Liver (tissue), 9 donors: ENCODE data around the gene SLC2A1. TPM values are rescaled to one million over a fixed set of nuclear protein-coding genes. Genes with fewer than 3 reads are reported as not detected.

ENCODE experiments used
- DNase-seq: peaks from one replicate; pipeline ENCODE4 v3.0.0-alpha.2; 2017; ENCODE audit warnings: low spot score
- H3K27ac ChIP-seq, 2 donors: one replicate each; pipeline ENCODE4 v1.7.0; 2013; ENCODE audit warnings: inconsistent platforms in 2 of 2, low read length in 2 of 2, control low read depth in 1 of 2, low read depth in 1 of 2, mild to moderate bottlenecking in 1 of 2
- H3K27me3 ChIP-seq, 4 donors: one replicate each; pipeline versions ENCODE4 v1.6.1 to v1.7.0; 2013; ENCODE audit warnings: low read length in 3 of 4, inconsistent platforms in 1 of 4, mild to moderate bottlenecking in 1 of 4, moderate library complexity in 1 of 4; ENCODE audit not compliant: control insufficient read depth in 4 of 4, insufficient read depth in 4 of 4
- H3K36me3 ChIP-seq, 4 donors: one replicate each; pipeline versions ENCODE4 v1.6.1 to v1.7.0; 2013; ENCODE audit warnings: low read length in 3 of 4, mild to moderate bottlenecking in 3 of 4, low read depth in 1 of 4, moderate library complexity in 1 of 4; ENCODE audit not compliant: control insufficient read depth in 4 of 4, insufficient read depth in 3 of 4
- H3K4me1 ChIP-seq, 4 donors: one replicate each; pipeline versions ENCODE4 v1.6.1 to v1.7.0; 2013; ENCODE audit warnings: low read length in 3 of 4, mild to moderate bottlenecking in 3 of 4, moderate library complexity in 1 of 4; ENCODE audit not compliant: control insufficient read depth in 4 of 4, insufficient read depth in 4 of 4
- H3K4me3 ChIP-seq, 3 donors: one replicate each; pipeline versions ENCODE4 v1.6.1 to v1.7.0; 2013; ENCODE audit warnings: low read length in 3 of 3, control low read depth in 1 of 3, low read depth in 1 of 3, mild to moderate bottlenecking in 1 of 3
- H3K9ac ChIP-seq, 2 donors: one replicate each; pipeline ENCODE4 v1.7.0; 2013; ENCODE audit warnings: low read length in 2 of 2, mild to moderate bottlenecking in 2 of 2, moderate library complexity in 2 of 2, control low read depth in 1 of 2, low read depth in 1 of 2
- H3K9me3 ChIP-seq, 4 donors: one replicate each; pipeline versions ENCODE4 v1.6.1 to v1.7.0; 2013; ENCODE audit warnings: low read length in 3 of 4; ENCODE audit not compliant: control insufficient read depth in 4 of 4
- EGR1 ChIP-seq, 2 donors: IDR thresholded peaks; 2 replicates each; pipeline ENCODE4 v1.6.1; 2016 to 2018; ENCODE audit warnings: antibody characterized with exemption in 2 of 2, low read depth in 2 of 2
- FOXA1 ChIP-seq: IDR thresholded peaks from 2 replicates; pipeline ENCODE4 v1.6.1; 2016; ENCODE audit warnings: antibody characterized with exemption
- FOXA2 ChIP-seq: IDR thresholded peaks from 2 replicates; pipeline ENCODE4 v1.6.1; 2016; ENCODE audit warnings: antibody characterized with exemption
- GABPA ChIP-seq, 2 donors: IDR thresholded peaks in 1 of 2; conservative IDR thresholded peaks in 1 of 2; 2 replicates each; pipeline ENCODE4 v1.6.1; 2016; ENCODE audit warnings: antibody characterized with exemption in 2 of 2, mild to moderate bottlenecking in 1 of 2, moderate library complexity in 1 of 2
- HNF4A ChIP-seq, 2 donors: conservative IDR thresholded peaks; 2 replicates each; pipeline ENCODE4 v1.6.1; 2016; ENCODE audit warnings: antibody characterized with exemption in 2 of 2, mild to moderate bottlenecking in 2 of 2
- HNF4G ChIP-seq: IDR thresholded peaks from 2 replicates; pipeline ENCODE4 v1.6.1; 2016; ENCODE audit warnings: antibody characterized with exemption
- JUND ChIP-seq, 2 donors: IDR thresholded peaks; 2 replicates each; pipeline ENCODE4 v1.6.1; 2016; ENCODE audit warnings: antibody characterized with exemption in 2 of 2
- NR2F2 ChIP-seq: IDR thresholded peaks from 2 replicates; pipeline ENCODE4 v1.6.1; 2016; ENCODE audit warnings: antibody characterized with exemption
- RAD21 ChIP-seq, 2 donors: IDR thresholded peaks; 2 replicates each; pipeline ENCODE4 v1.6.1; 2016; ENCODE audit warnings: antibody characterized with exemption in 2 of 2, mild to moderate bottlenecking in 2 of 2
- RXRA ChIP-seq, 2 donors: IDR thresholded peaks; 2 replicates each; pipeline ENCODE4 v1.6.1; 2017 to 2018; ENCODE audit warnings: antibody characterized with exemption in 2 of 2, mild to moderate bottlenecking in 1 of 2
- SP1 ChIP-seq: IDR thresholded peaks from 2 replicates; pipeline ENCODE4 v1.6.1; 2018; ENCODE audit warnings: antibody characterized with exemption, mild to moderate bottlenecking
- TAF1 ChIP-seq: conservative IDR thresholded peaks from 2 replicates; pipeline ENCODE4 v1.6.1; 2016; ENCODE audit warnings: antibody characterized with exemption, mild to moderate bottlenecking
- YY1 ChIP-seq: IDR thresholded peaks from 2 replicates; pipeline ENCODE4 v1.6.1; 2016; ENCODE audit warnings: antibody characterized with exemption, mild to moderate bottlenecking
- WGBS: extraction: QIAGEN DNeasy Blood & Tissue Kit; methylation state at CpG from one replicate; pipeline ENCODE4 v1.1.7; 2013; 5-methylcytosine and 5-hydroxymethylcytosine counted together
- polyA plus RNA-seq, 2 donors: library from polyadenylated mRNA; stranded (reverse) in 1 of 2; unstranded in 1 of 2; fragments of 200-250 nt in 1 of 2; fragments of >200 nt in 1 of 2; fragmentation: Nextera tagmentation in 1 of 2; extraction: Ambion mirVana in 1 of 2; gene quantifications; one replicate each; pipeline versions ENCODE4 v1.2.1 to v1.2.3, GENCODE V29; 2013 to 2015
- total RNA-seq, 2 donors: library from RNA; depleted of rRNA; stranded (reverse); fragments of >200 nt; gene quantifications; one replicate each; pipeline ENCODE4 v1.2.3, GENCODE V29; 2014
- TF ChIP-seq, protein P1 (sequence below): IDR thresholded peaks from 2 replicates; pipeline ENCODE4 v1.6.1; 2016; ENCODE audit warnings: antibody characterized with exemption, mild to moderate bottlenecking
- TF ChIP-seq, protein P2 (sequence below): IDR thresholded peaks from 2 replicates; pipeline ENCODE4 v1.6.1; 2016; ENCODE audit warnings: antibody characterized with exemption
- TF ChIP-seq, protein P3 (sequence below): fragments of 150-350 bp; IDR thresholded peaks from 2 replicates; pipeline ENCODE4 v1.5.1; 2017; ENCODE audit warnings: improper control_type of control experiment, low read depth, low read length; ENCODE audit not compliant: missing input control
- TF ChIP-seq, protein P4 (sequence below): IDR thresholded peaks from 2 replicates; pipeline ENCODE4 v1.6.1; 2016; ENCODE audit warnings: antibody characterized with exemption
- TF ChIP-seq, protein P5 (sequence below): IDR thresholded peaks from 2 replicates; pipeline ENCODE4 v1.6.1; 2016; ENCODE audit warnings: antibody characterized with exemption
- donor health status: healthy.
- donor health status: healthy.
- donor health status: healthy.
- donor health status: healthy.
- donor health status: healthy.

SLC2A1 gene
- total and polyA plus RNA-seq, 4 donors, result 1.1 to 675 (median 3.0) TPM

DNA sequence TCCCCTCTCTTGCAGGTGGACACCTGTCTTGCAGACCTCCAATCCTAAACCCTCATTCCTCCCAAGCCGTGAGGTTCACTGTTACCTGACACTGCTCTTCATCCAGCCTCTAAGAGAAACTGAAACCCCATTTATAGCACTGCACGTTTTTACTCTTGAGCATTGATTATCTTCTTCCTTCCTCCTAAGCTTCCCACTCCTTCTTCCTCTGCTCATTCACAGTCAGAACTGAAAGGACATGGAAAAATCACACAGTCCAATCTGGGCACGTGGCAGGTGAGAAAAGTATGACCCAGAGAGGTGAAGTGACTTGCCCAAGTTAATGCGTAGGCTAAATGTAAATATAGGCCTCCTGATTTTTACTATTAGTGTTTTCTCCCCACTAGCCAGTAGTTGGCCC is 43.4 kb upstream of the SLC2A1 start:
- WGBS, result 67% methylated on average over 4 of the region's 4 CpGs
- H3K4me1 ChIP-seq, result no peaks in the 10 kb centered on the region
- H3K36me3 ChIP-seq, result no peaks in the 10 kb centered on the region
- no peak for DNase-seq
- H3K27ac ChIP-seq, result no peak overlapping the region
- no peak overlapping the region for H3K4me3 ChIP-seq
- no peak overlapping the region for H3K9ac ChIP-seq
- H3K27me3 ChIP-seq, result peaks cover 0 to 2% (median 0%) of the 10 kb centered on the region in 4 donors
- no peak for TF ChIP-seq HNF4A (conservative IDR thresholded peaks at IDR 0.05)
- TF ChIP-seq EGR1 (IDR thresholded peaks at IDR 0.05; ENCODE audit: low read depth in 2 of 2), result no peak
- TF ChIP-seq GABPA (IDR thresholded peaks at IDR 0.05 in 1 of 2, conservative IDR thresholded peaks at IDR 0.05 in 1 of 2), result no peak
- TF ChIP-seq, protein P1, sequence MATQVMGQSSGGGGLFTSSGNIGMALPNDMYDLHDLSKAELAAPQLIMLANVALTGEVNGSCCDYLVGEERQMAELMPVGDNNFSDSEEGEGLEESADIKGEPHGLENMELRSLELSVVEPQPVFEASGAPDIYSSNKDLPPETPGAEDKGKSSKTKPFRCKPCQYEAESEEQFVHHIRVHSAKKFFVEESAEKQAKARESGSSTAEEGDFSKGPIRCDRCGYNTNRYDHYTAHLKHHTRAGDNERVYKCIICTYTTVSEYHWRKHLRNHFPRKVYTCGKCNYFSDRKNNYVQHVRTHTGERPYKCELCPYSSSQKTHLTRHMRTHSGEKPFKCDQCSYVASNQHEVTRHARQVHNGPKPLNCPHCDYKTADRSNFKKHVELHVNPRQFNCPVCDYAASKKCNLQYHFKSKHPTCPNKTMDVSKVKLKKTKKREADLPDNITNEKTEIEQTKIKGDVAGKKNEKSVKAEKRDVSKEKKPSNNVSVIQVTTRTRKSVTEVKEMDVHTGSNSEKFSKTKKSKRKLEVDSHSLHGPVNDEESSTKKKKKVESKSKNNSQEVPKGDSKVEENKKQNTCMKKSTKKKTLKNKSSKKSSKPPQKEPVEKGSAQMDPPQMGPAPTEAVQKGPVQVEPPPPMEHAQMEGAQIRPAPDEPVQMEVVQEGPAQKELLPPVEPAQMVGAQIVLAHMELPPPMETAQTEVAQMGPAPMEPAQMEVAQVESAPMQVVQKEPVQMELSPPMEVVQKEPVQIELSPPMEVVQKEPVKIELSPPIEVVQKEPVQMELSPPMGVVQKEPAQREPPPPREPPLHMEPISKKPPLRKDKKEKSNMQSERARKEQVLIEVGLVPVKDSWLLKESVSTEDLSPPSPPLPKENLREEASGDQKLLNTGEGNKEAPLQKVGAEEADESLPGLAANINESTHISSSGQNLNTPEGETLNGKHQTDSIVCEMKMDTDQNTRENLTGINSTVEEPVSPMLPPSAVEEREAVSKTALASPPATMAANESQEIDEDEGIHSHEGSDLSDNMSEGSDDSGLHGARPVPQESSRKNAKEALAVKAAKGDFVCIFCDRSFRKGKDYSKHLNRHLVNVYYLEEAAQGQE, result no peak
- TF ChIP-seq, protein P2, sequence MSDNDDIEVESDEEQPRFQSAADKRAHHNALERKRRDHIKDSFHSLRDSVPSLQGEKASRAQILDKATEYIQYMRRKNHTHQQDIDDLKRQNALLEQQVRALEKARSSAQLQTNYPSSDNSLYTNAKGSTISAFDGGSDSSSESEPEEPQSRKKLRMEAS, result no peak
- TF ChIP-seq FOXA2, result no peak
- TF ChIP-seq TAF1, result no peak
- TF ChIP-seq JUND (IDR thresholded peaks at IDR 0.05), result no peak
- TF ChIP-seq SP1, result no peak
- H3K9me3 ChIP-seq, result no peaks in the 10 kb centered on the region

DNA sequence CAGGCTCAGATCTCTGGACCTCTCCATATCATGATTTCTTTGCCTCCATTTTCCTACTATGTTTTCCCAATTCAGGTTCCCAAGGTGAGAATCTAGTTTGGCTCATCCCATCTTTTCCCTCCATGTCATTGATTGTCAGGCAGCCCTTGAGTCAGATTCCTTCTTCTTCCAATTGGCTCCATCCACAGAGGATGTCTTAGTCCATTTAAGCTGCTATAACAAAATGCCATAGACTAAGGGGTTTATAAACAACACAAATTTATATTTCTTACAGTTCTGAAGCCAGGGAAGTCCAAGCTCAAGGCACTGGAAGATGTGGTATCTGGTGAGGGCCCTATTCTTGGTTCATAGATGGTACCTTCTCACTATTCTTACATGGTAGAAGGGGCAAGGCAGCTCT is 42.8 kb upstream of the SLC2A1 start:
- Histone ChIP-seq H3K4me1 (no peaks in the 10 kb centered on the region), H3K27me3 (peaks cover 0 to 2% (median 0%) of the 10 kb centered on the region in 4 donors), H3K36me3 (no peaks in the 10 kb centered on the region), H3K9ac (no peak overlapping the region), H3K4me3 (no peak overlapping the region), H3K27ac (no peak overlapping the region), H3K9me3 (no peaks in the 10 kb centered on the region)
- TF ChIP-seq HNF4G (no peak), GABPA (IDR thresholded peaks at IDR 0.05 in 1 of 2, conservative IDR thresholded peaks at IDR 0.05 in 1 of 2) (no peak), TAF1 (no peak), YY1 (no peak), HNF4A (conservative IDR thresholded peaks at IDR 0.05) (no peak), EGR1 (IDR thresholded peaks at IDR 0.05; ENCODE audit: low read depth in 2 of 2) (no peak), NR2F2 (no peak), FOXA1 (no peak), FOXA2 (no peak), RXRA (IDR thresholded peaks at IDR 0.05) (no peak), RAD21 (IDR thresholded peaks at IDR 0.05) (no peak), JUND (IDR thresholded peaks at IDR 0.05) (no peak), SP1 (no peak)
- TF ChIP-seq, protein P3, sequence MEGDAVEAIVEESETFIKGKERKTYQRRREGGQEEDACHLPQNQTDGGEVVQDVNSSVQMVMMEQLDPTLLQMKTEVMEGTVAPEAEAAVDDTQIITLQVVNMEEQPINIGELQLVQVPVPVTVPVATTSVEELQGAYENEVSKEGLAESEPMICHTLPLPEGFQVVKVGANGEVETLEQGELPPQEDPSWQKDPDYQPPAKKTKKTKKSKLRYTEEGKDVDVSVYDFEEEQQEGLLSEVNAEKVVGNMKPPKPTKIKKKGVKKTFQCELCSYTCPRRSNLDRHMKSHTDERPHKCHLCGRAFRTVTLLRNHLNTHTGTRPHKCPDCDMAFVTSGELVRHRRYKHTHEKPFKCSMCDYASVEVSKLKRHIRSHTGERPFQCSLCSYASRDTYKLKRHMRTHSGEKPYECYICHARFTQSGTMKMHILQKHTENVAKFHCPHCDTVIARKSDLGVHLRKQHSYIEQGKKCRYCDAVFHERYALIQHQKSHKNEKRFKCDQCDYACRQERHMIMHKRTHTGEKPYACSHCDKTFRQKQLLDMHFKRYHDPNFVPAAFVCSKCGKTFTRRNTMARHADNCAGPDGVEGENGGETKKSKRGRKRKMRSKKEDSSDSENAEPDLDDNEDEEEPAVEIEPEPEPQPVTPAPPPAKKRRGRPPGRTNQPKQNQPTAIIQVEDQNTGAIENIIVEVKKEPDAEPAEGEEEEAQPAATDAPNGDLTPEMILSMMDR, result no peak
- TF ChIP-seq, protein P2, result no peak
- TF ChIP-seq, protein P4, sequence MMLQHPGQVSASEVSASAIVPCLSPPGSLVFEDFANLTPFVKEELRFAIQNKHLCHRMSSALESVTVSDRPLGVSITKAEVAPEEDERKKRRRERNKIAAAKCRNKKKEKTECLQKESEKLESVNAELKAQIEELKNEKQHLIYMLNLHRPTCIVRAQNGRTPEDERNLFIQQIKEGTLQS, result no peak
- TF ChIP-seq, protein P5, sequence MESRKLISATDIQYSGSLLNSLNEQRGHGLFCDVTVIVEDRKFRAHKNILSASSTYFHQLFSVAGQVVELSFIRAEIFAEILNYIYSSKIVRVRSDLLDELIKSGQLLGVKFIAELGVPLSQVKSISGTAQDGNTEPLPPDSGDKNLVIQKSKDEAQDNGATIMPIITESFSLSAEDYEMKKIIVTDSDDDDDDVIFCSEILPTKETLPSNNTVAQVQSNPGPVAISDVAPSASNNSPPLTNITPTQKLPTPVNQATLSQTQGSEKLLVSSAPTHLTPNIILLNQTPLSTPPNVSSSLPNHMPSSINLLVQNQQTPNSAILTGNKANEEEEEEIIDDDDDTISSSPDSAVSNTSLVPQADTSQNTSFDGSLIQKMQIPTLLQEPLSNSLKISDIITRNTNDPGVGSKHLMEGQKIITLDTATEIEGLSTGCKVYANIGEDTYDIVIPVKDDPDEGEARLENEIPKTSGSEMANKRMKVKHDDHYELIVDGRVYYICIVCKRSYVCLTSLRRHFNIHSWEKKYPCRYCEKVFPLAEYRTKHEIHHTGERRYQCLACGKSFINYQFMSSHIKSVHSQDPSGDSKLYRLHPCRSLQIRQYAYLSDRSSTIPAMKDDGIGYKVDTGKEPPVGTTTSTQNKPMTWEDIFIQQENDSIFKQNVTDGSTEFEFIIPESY, result no peak
- TF ChIP-seq, protein P1, result no peak
- DNase-seq, result no peak
